GM19467 (cell line): ENCODE measurements around the gene KSR2.

Source experiments
- ATAC-seq: cut with Tn5 transposase; IDR thresholded peaks from one replicate; pipeline ENCODE4 v1.9.1; 2021; ENCODE audit warnings: mild to moderate bottlenecking, moderate library complexity; ENCODE audit not compliant: unreplicated experiment

KSR2 gene

GRCh38 chr12:117589021-117589420 lies 379.8 kb downstream of the KSR2 start:
- no peak for ATAC-seq

GRCh38 chr12:117587631-117588287 lies 381.0 kb downstream of the KSR2 start:
- ATAC-seq: no peak

GRCh38 chr12:117583677-117584225 lies 385.0 kb downstream of the KSR2 start:
- ATAC-seq: no peak

GRCh38 chr12:117583092-117583491 lies 385.7 kb downstream of the KSR2 start:
- no peak for ATAC-seq

GRCh38 chr12:117582135-117582784 lies 386.5 kb downstream of the KSR2 start:
- no peak for ATAC-seq

- no peak for ATAC-seq
Measured at GRCh38 chr12:117580718-117581062, 388.1 kb downstream of the KSR2 start.

- no peak for ATAC-seq
Measured at GRCh38 chr12:117580015-117580717, 388.6 kb downstream of the KSR2 start.

GRCh38 chr12:117577122-117577657 lies 391.6 kb downstream of the KSR2 start:
- no peak for ATAC-seq

GRCh38 chr12:117576053-117576452 lies 392.7 kb downstream of the KSR2 start:
- ATAC-seq: no peak

GRCh38 chr12:117574655-117575054 lies 394.1 kb downstream of the KSR2 start:
- ATAC-seq: no peak

GRCh38 chr12:117572755-117573154 lies 396.0 kb downstream of the KSR2 start:
- no peak for ATAC-seq

GRCh38 chr12:117571321-117571720 lies 397.5 kb downstream of the KSR2 start:
- no peak for ATAC-seq

GRCh38 chr12:117570608-117571007 lies 398.2 kb downstream of the KSR2 start:
- no peak for ATAC-seq

- no peak for ATAC-seq
Measured at GRCh38 chr12:117567644-117568216, 401.1 kb downstream of the KSR2 start.

- ATAC-seq: no peak
Measured at GRCh38 chr12:117564881-117565280, 403.9 kb downstream of the KSR2 start.

GRCh38 chr12:117563706-117564105 lies 405.1 kb downstream of the KSR2 start:
- ATAC-seq: no peak

GRCh38 chr12:117563007-117563406 lies 405.8 kb downstream of the KSR2 start:
- no peak for ATAC-seq

GRCh38 chr12:117561990-117562389 lies 406.8 kb downstream of the KSR2 start:
- ATAC-seq: no peak

GRCh38 chr12:117559978-117560377 lies 408.8 kb downstream of the KSR2 start:
- no peak for ATAC-seq

GRCh38 chr12:117555889-117556288 lies 412.9 kb downstream of the KSR2 start:
- ATAC-seq: no peak

- no peak for ATAC-seq
Measured at GRCh38 chr12:117552971-117553370, 415.8 kb downstream of the KSR2 start.
